ENCODE data around the gene ATP13A4.
"Not testable (repeated sequence)": the region's sequence is repeated elsewhere in the genome, so short reads cannot be mapped to it uniquely, and the experiment has no call there.

Gene ATP13A4

GRCh38 chr3:193556841-193557240 lies 2.1 kb upstream of the ATP13A4 start:
- DNase-seq (ENCODE audit: low read depth): no peak

GRCh38 chr3:193553586-193553985 lies 1.1 kb downstream of the ATP13A4 start:
- DNase-seq (ENCODE audit: low read depth): no peak

GRCh38 chr3:193552923-193553322 lies 1.8 kb downstream of the ATP13A4 start:
- no peak for DNase-seq (ENCODE audit: low read depth)

GRCh38 chr3:193548406-193548805 lies 6.3 kb downstream of the ATP13A4 start:
- no peak for DNase-seq (ENCODE audit: low read depth)

GRCh38 chr3:193546129-193546528 lies 8.6 kb downstream of the ATP13A4 start:
- DNase-seq (ENCODE audit: low read depth): no peak

GRCh38 chr3:193545304-193545703 lies 9.4 kb downstream of the ATP13A4 start:
- no peak for DNase-seq (ENCODE audit: low read depth)

GRCh38 chr3:193544289-193544688 lies 10.4 kb downstream of the ATP13A4 start:
- DNase-seq (ENCODE audit: low read depth): no peak

GRCh38 chr3:193530231-193531165 lies 24.2 kb downstream of the ATP13A4 start:
- no peak for DNase-seq (ENCODE audit: low read depth)

GRCh38 chr3:193526085-193526484 lies 28.6 kb downstream of the ATP13A4 start:
- DNase-seq (ENCODE audit: low read depth): not testable (repeated sequence)

GRCh38 chr3:193522473-193522872 lies 32.2 kb downstream of the ATP13A4 start:
- no peak for DNase-seq (ENCODE audit: low read depth)

GRCh38 chr3:193520738-193521137 lies 34.0 kb downstream of the ATP13A4 start:
- no peak for DNase-seq (ENCODE audit: low read depth)

GRCh38 chr3:193515966-193516365 lies 38.7 kb downstream of the ATP13A4 start:
- DNase-seq (ENCODE audit: low read depth): no peak

- DNase-seq (ENCODE audit: low read depth): no peak
These were observed 44.5 kb downstream of the ATP13A4 start for GRCh38 chr3:193510154-193510553.

- DNase-seq (ENCODE audit: low read depth): no peak
These were observed 45.4 kb downstream of the ATP13A4 start for GRCh38 chr3:193509103-193509965.

GRCh38 chr3:193508108-193508507 lies 46.6 kb downstream of the ATP13A4 start:
- no peak for DNase-seq (ENCODE audit: low read depth)

GRCh38 chr3:193507566-193507965 lies 47.1 kb downstream of the ATP13A4 start:
- no peak for DNase-seq (ENCODE audit: low read depth)

- no peak for DNase-seq (ENCODE audit: low read depth)
These were observed 47.8 kb downstream of the ATP13A4 start for GRCh38 chr3:193506921-193507320.

GRCh38 chr3:193502871-193503270 lies 51.8 kb downstream of the ATP13A4 start:
- no peak for DNase-seq (ENCODE audit: low read depth)

GRCh38 chr3:193499801-193500485 lies 54.8 kb downstream of the ATP13A4 start:
- DNase-seq (ENCODE audit: low read depth): no peak

- no peak for DNase-seq (ENCODE audit: low read depth)
These were observed 55.4 kb downstream of the ATP13A4 start for GRCh38 chr3:193499136-193499770.

- no peak for DNase-seq (ENCODE audit: low read depth)
These were observed 56.5 kb downstream of the ATP13A4 start for GRCh38 chr3:193498215-193498614.

GRCh38 chr3:193496658-193497057 lies 58.0 kb downstream of the ATP13A4 start:
- no peak for DNase-seq (ENCODE audit: low read depth)
